K562 (cell line): ENCODE data around the gene CD248. TPM values are rescaled to one million over a fixed set of nuclear protein-coding genes. Genes with fewer than 3 reads are reported as not detected.

Source experiments
- ATAC-seq: fragments of 200-7000 bp; cut with Tn5 transposase; 3 replicates; pipeline ENCODE4 v1.9.1; 2020; ENCODE audit warnings: moderate library complexity
- BruUV-seq: library from RNA; stranded (reverse); fragments of 400-500 nt; replicated peaks from 2 replicates; lab custom pipeline; 2021; lab: Mats Ljungman, UMichigan
- CTCF ChIA-PET: fragments of 300-600 bp; formaldehyde crosslinking; extraction: SDS; loops from one replicate; lab custom pipeline; 2021; ENCODE audit warnings: low intra/inter-chr PET ratio; lab: Yijun Ruan, JAX
- POLR2A ChIA-PET: fragments of 300-600, 350-650 bp; sonication (Branson Sonifier 250); formaldehyde crosslinking; extraction: SDS; loops from one replicate; lab custom pipeline; 2021; ENCODE audit warnings: antibody characterized with exemption, inconsistent platforms; lab: Yijun Ruan, JAX
- DNase-seq, 4 experiments: peaks; one replicate each; pipeline versions ENCODE4 v3.0.0 to v3.0.0-alpha.2; 2011 to 2018; ENCODE audit warnings: low spot score in 3 of 4, mixed read lengths in 3 of 4; ENCODE audit errors: extremely low read depth in 1 of 4
- FAIRE-seq: peaks from 2 replicates; lab custom pipeline; 2011; peaks lifted over from hg19 to GRCh38; lab: Jason Lieb, UNC
- H2AFZ ChIP-seq: 2 replicates; pipeline ENCODE4 v1.6.0; 2011; ENCODE audit warnings: low read depth, low read length, control low read depth, inconsistent platforms
- H3K27ac ChIP-seq: fragments of 200-600 bp; 3 replicates; pipeline ENCODE4 v1.8.0; 2011; ENCODE audit warnings: low read depth, mild to moderate bottlenecking, control low read depth, inconsistent platforms, low read length, moderate library complexity, mixed read lengths; ENCODE audit errors: extremely low read depth
- H3K27me3 ChIP-seq, 2 experiments: fragments of 300-600 bp in 1 of 2; 2 replicates in 1 of 2; 3 replicates in 1 of 2; pipeline versions ENCODE4 v1.6.0 to v1.8.0; 2011; ENCODE audit warnings: inconsistent platforms in 2 of 2, low read length in 2 of 2, mild to moderate bottlenecking in 1 of 2, mixed read lengths in 1 of 2, moderate library complexity in 1 of 2; ENCODE audit not compliant: control insufficient read depth in 2 of 2, insufficient read depth in 2 of 2
- H3K36me3 ChIP-seq: fragments of 300-600 bp; 3 replicates; pipeline ENCODE4 v1.8.0; 2011; ENCODE audit warnings: mild to moderate bottlenecking, low read length, inconsistent platforms; ENCODE audit not compliant: control insufficient read depth, insufficient read depth
- H3K4me1 ChIP-seq, 2 experiments: fragments of 200-600 bp in 1 of 2; replicated peaks in 1 of 2; 2 replicates in 1 of 2; 3 replicates in 1 of 2; pipeline versions ENCODE4 v1.5.1 to v1.8.0; 2011; ENCODE audit warnings: inconsistent platforms in 2 of 2, low read length in 2 of 2, mild to moderate bottlenecking in 1 of 2, mixed read lengths in 1 of 2, moderate library complexity in 1 of 2; ENCODE audit not compliant: control insufficient read depth in 2 of 2, insufficient read depth in 2 of 2
- H3K4me2 ChIP-seq: 2 replicates; pipeline ENCODE4 v1.6.1; 2011; ENCODE audit warnings: low read length, control low read depth, inconsistent platforms, mixed read lengths; ENCODE audit not compliant: insufficient read depth
- H3K4me3 ChIP-seq: fragments of 200-600 bp; sonication (generic), shearing (Covaris generic); 2 replicates; pipeline ENCODE4 v1.5.1; 2016; ENCODE audit warnings: control low read depth, inconsistent platforms
- H3K79me2 ChIP-seq: fragments of 200-600 bp; 3 replicates; pipeline ENCODE4 v1.8.0; 2011; ENCODE audit warnings: low read length, inconsistent platforms; ENCODE audit not compliant: control insufficient read depth, insufficient read depth
- H3K9ac ChIP-seq, 2 experiments: 2 replicates each; pipeline versions ENCODE4 v1.6.0 to v1.6.1; 2011; ENCODE audit warnings: low read depth in 2 of 2, low read length in 2 of 2, control low read depth in 1 of 2, inconsistent platforms in 1 of 2, mild to moderate bottlenecking in 1 of 2, mixed read lengths in 1 of 2; ENCODE audit not compliant: insufficient read depth in 1 of 2
- H3K9me1 ChIP-seq: one replicate; pipeline ENCODE4 v1.6.0; 2011; ENCODE audit warnings: inconsistent platforms, mild to moderate bottlenecking, low read length, moderate library complexity; ENCODE audit not compliant: control insufficient read depth, insufficient read depth
- H3K9me3 ChIP-seq: replicated peaks from 2 replicates; pipeline ENCODE4 v1.5.1; 2011; ENCODE audit warnings: low read depth, low read length, inconsistent platforms; ENCODE audit not compliant: control insufficient read depth, insufficient read depth
- H4K20me1 ChIP-seq: replicated peaks from 2 replicates; pipeline ENCODE4 v1.6.1; 2011; ENCODE audit warnings: low read length, inconsistent platforms, mixed read lengths; ENCODE audit not compliant: control insufficient read depth, insufficient read depth
- JUN ChIP-seq, 2 experiments: sonication (generic) in 1 of 2; formaldehyde crosslinking in 1 of 2; IDR thresholded peaks; 2 replicates each; pipeline versions ENCODE4 v1.6.1 to v1.8.0; 2012 to 2022; ENCODE audit warnings: borderline replicate concordance in 2 of 2, mild to moderate bottlenecking in 2 of 2, improper control_type of control experiment in 1 of 2, low read depth in 1 of 2, low read length in 1 of 2, missing genetic modification reagents in 1 of 2
- RBFOX2 ChIP-seq: fragments of 200-400 bp; formaldehyde crosslinking; IDR thresholded peaks from 2 replicates; pipeline ENCODE4 v1.6.1; 2017; ENCODE audit warnings: low read depth, mild to moderate bottlenecking, low read length, moderate library complexity
- WGBS: fragments of 100-300 bp; shearing (Covaris generic); methylation state at CpG from one replicate; pipeline ENCODE4 v1.1.6; 2016; ENCODE audit warnings: low coverage, mixed read lengths; ENCODE audit not compliant: insufficient coverage; ENCODE audit errors: missing lambda C conversion rate; 5-methylcytosine and 5-hydroxymethylcytosine counted together
- in situ Hi-C: fragments of 300-500 bp; cut with MboI; formaldehyde crosslinking; loops from 4 replicates; pipeline ENCODE4 v1.15.0; 2018; ENCODE audit warnings: inconsistent platforms, mixed read lengths
- intact Hi-C: fragments of 100-400 bp; cut with micrococcal nuclease; formaldehyde crosslinking; loops from 2 replicates; pipeline ENCODE4 v1.14.2; 2022
- polyA plus RNA-seq, 8 experiments: library from polyadenylated mRNA; depleted of rRNA in 4 of 8; stranded (reverse) in 5 of 8; unstranded in 3 of 8; fragments of >200 nt; fragmentation: Nextera tagmentation in 2 of 8; fragmentation: Illumina TruSeq in 1 of 8; extraction: Ambion mirVana in 2 of 8; extraction: Trizol in 1 of 8; gene quantifications; 2 replicates each; pipeline versions ENCODE4 v1.2.1 to v1.2.3, GENCODE V29; 2011 to 2014; ENCODE audit warnings: inconsistent platforms in 1 of 8, missing spikeins in 1 of 8
- total RNA-seq, 7 experiments: library from RNA; depleted of rRNA in 6 of 7; stranded (reverse); fragments of >200 nt in 6 of 7; fragmentation: Illumina TruSeq in 2 of 7; extraction: Trizol in 2 of 7; gene quantifications; 2 replicates each; pipeline versions ENCODE4 v1.2.1 to v1.2.3, GENCODE V29; 2011 to 2021; ENCODE audit warnings: low replicate concordance in 1 of 7

The CD248 gene
- total and polyA plus RNA-seq, 9 of the 15 experiments (the other 6 are each of a cell fraction or from before 2014, with no cell fraction given), result 0.09 TPM; not detected in 8

- Histone ChIP-seq H3K4me1 (peaks cover 7 to 51% of the 10 kb centered on the region in 2 experiments; a peak in 4 of 5 replicates), H3K79me2 (no peaks in the 10 kb centered on the region), H3K9me3 (no peaks in the 10 kb centered on the region), H3K27ac (no peak overlapping the region), H3K27me3 (no peaks in the 10 kb centered on the region), H3K9me1 (no peaks in the 10 kb centered on the region), H3K4me3 (no peak overlapping the region), H3K4me2 (no peak overlapping the region), H3K36me3 (peaks cover 51% of the 10 kb centered on the region; the same call in 2 of the 3 replicates), H4K20me1 (peaks cover 3% of the 10 kb centered on the region; the same call in 1 of the 2 replicates), H3K9ac (peak overlapping the region in 1 of 2 experiments; percentile 78; a peak in 1 of 4 replicates), H2AFZ (no peak overlapping the region)
- ATAC-seq (no peak), DNase-seq (peak in 1 of 4 experiments; percentile 8), FAIRE-seq (no peak)
- in situ Hi-C loops (no loop called here), intact Hi-C loops (no loop called here)
- BruUV-seq, result no TSS peak
- ChIA-PET POLR2A (interaction anchor here (0.6 to 1.7 kb wide), 3 partner anchors 11 to 56 kb away, joined by 3 to 5 read pairs (median 4); partner anchors contain the start of genes B4GAT1 and YIF1A), CTCF (interaction anchor here (0.5 to 1.7 kb wide), 3 partner anchors 26 to 1216 kb away, joined by 3 to 8 read pairs (median 8); no protein-coding TSS in a partner anchor)
- 77% methylated on average over 11 of the region's 18 CpGs for WGBS
- TF ChIP-seq RBFOX2 (peak; percentile 1; the same call in 1 of the 2 replicates), JUN (IDR thresholded peaks at IDR 0.05; ENCODE audit: borderline replicate concordance, low read depth, low read length) (no peak), JUN (CRISPR knock-in tag; IDR thresholded peaks at IDR 0.05; ENCODE audit: borderline replicate concordance) (no peak)
Measured at GRCh38 chr11:66337103-66337899, 20.5 kb upstream of the CD248 start.
